Osteoblast (primary cell): ENCODE measurements around the gene NFIA. TPM values are rescaled to one million over a fixed set of nuclear protein-coding genes. Genes with fewer than 3 reads are reported as not detected.

ENCODE experiments used
- DNase-seq: peaks from one replicate; pipeline ENCODE4 v3.0.0; 2011; ENCODE audit warnings: low spot score, mixed read lengths; ENCODE audit not compliant: insufficient read length; ENCODE audit errors: missing footprints
- H2AFZ ChIP-seq: 2 replicates; pipeline ENCODE4 v1.6.0; 2011; ENCODE audit warnings: mild to moderate bottlenecking, low read length
- H3K27ac ChIP-seq: 2 replicates; pipeline ENCODE4 v1.5.1; 2011; ENCODE audit warnings: mild to moderate bottlenecking, low read depth, low read length, moderate library complexity
- H3K27me3 ChIP-seq: 2 replicates; pipeline ENCODE4 v1.6.0; 2012; ENCODE audit warnings: mild to moderate bottlenecking, control low read depth, inconsistent platforms, low read length, moderate library complexity; ENCODE audit not compliant: insufficient read depth
- H3K36me3 ChIP-seq: 2 replicates; pipeline ENCODE4 v1.5.1; 2011; ENCODE audit warnings: mild to moderate bottlenecking, low read length, control low read depth, moderate library complexity; ENCODE audit not compliant: insufficient read depth
- H3K4me1 ChIP-seq: 2 replicates; pipeline ENCODE4 v1.5.1; 2011; ENCODE audit warnings: mild to moderate bottlenecking, low read length, control low read depth, moderate library complexity; ENCODE audit not compliant: insufficient read depth
- H3K4me2 ChIP-seq: 2 replicates; pipeline ENCODE4 v1.6.0; 2011; ENCODE audit warnings: mild to moderate bottlenecking, low read length; ENCODE audit not compliant: insufficient read depth
- H3K4me3 ChIP-seq: fragments of 200-600 bp; sonication (generic); 3 replicates; pipeline ENCODE4 v1.5.1; 2012; ENCODE audit warnings: mild to moderate bottlenecking, low read length, inconsistent platforms; ENCODE audit not compliant: insufficient read depth
- H3K79me2 ChIP-seq: 2 replicates; pipeline ENCODE4 v1.6.0; 2012; ENCODE audit warnings: mild to moderate bottlenecking, low read length, control low read depth, inconsistent platforms; ENCODE audit not compliant: insufficient read depth
- H3K9me3 ChIP-seq: 2 replicates; pipeline ENCODE4 v1.5.1; 2011; ENCODE audit warnings: low read depth, low read length, control low read depth
- H4K20me1 ChIP-seq: 2 replicates; pipeline ENCODE4 v1.6.0; 2012; ENCODE audit warnings: mild to moderate bottlenecking, low read length, control low read depth; ENCODE audit not compliant: insufficient read depth
- total RNA-seq: library from RNA; depleted of rRNA; stranded (reverse); fragments of >200 nt; gene quantifications from 2 replicates; pipeline ENCODE4 v1.2.3, GENCODE V29; 2012
- TF ChIP-seq, protein P1 (sequence below): IDR thresholded peaks from 2 replicates; pipeline ENCODE4 v1.5.1; 2011; ENCODE audit warnings: mild to moderate bottlenecking, low read depth, low read length, moderate library complexity; ENCODE audit errors: extremely low read depth

Gene NFIA
- total RNA-seq, 1 donor, result 7.2 TPM

DNA sequence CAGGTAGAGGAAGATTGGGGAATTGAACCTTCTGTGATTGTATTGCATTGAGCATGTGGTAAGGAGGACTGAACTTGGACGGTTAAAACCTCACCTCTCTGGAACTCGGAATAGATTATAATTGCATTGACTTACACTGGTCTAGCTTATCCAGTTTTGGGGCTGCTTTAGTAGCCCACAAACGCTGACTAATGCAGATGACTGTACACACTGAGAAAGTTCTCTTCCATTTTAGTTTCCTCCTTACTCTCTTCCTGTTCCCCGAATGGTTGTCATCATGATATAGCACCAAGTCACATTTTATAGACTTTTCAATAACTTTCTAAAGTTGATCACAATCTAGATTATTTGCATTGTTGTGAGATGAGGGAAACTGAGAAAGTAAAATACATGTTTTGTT is 78.2 kb downstream of the NFIA start:
- peak; percentile 91 for DNase-seq

DNA sequence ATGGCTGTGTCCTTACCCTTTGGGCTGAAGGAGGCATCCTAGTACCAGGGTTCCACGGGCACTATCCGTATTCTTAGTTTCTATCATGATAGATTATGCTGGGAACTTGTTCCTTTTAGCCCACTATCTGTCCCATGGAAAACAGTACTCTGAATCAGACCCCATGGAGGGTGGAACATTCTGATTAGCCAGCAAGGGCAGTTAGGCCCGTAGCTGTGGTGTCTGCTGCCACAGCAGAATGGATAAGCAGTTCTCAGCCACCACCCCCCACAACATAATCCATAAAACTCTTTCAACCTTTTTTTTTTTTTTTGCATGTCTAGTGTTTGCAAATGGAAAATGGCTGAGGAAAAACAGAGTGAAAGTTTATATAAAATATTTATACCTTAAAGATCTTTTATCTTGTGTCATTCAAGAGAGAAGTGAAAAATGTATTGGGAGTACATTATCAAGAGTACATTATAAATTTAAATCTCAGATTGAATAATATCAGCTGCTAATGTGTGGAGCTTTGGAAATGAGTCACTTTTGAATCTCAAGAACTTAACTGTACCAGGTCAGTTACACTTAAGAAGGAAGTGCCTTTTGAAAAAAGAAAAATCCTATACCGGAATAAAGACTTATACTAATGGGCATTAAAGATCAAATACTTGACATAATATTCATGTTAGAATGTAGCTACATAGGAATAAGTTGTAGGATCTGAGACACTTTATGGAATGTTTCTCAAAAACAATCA is 80.3 kb downstream of the NFIA start:
- Histone ChIP-seq H3K27ac (no peak overlapping the region), H3K79me2 (no peaks in the 10 kb centered on the region), H3K27me3 (no peaks in the 10 kb centered on the region), H3K36me3 (no peaks in the 10 kb centered on the region), H3K4me1 (peaks cover 20% of the 10 kb centered on the region), H3K4me3 (no peak overlapping the region), H2AFZ (no peak overlapping the region), H4K20me1 (no peaks in the 10 kb centered on the region), H3K9me3 (no peaks in the 10 kb centered on the region), H3K4me2 (no peak overlapping the region)
- no peak for DNase-seq
- TF ChIP-seq, protein P1, sequence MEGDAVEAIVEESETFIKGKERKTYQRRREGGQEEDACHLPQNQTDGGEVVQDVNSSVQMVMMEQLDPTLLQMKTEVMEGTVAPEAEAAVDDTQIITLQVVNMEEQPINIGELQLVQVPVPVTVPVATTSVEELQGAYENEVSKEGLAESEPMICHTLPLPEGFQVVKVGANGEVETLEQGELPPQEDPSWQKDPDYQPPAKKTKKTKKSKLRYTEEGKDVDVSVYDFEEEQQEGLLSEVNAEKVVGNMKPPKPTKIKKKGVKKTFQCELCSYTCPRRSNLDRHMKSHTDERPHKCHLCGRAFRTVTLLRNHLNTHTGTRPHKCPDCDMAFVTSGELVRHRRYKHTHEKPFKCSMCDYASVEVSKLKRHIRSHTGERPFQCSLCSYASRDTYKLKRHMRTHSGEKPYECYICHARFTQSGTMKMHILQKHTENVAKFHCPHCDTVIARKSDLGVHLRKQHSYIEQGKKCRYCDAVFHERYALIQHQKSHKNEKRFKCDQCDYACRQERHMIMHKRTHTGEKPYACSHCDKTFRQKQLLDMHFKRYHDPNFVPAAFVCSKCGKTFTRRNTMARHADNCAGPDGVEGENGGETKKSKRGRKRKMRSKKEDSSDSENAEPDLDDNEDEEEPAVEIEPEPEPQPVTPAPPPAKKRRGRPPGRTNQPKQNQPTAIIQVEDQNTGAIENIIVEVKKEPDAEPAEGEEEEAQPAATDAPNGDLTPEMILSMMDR, result no peak

More for the DNA sequence above, 78.2 kb downstream of the NFIA start:
- Histone ChIP-seq H3K4me2 (no peak overlapping the region), H3K27me3 (no peaks in the 10 kb centered on the region), H3K79me2 (no peaks in the 10 kb centered on the region), H3K27ac (peak overlapping the region; percentile 6), H3K4me1 (peaks cover 33% of the 10 kb centered on the region), H2AFZ (no peak overlapping the region), H3K36me3 (no peaks in the 10 kb centered on the region), H3K4me3 (no peak overlapping the region), H3K9me3 (no peaks in the 10 kb centered on the region), H4K20me1 (no peaks in the 10 kb centered on the region)
- TF ChIP-seq, protein P1, result no peak

DNA sequence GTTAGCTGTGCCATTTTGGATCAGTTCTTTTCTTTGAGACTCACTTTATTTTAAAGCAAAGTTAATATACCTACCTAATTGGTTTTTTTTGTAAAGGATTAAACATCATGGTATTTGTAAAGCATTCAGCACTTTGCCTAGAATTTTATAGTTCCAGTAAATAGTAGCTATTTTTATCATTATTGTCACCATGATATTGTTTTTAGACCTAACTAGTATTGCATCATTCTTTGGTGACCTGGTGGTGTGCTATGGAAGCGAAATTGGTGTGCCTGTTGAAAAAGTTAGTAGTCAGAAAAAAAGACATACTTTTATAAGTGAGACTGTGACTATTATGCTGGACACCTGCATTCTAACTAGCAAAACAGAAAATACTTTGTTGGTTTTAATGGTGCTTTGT is 81.0 kb downstream of the NFIA start:
- Histone ChIP-seq H3K4me2 (no peak overlapping the region), H4K20me1 (no peaks in the 10 kb centered on the region), H3K4me1 (peaks cover 15% of the 10 kb centered on the region), H3K36me3 (no peaks in the 10 kb centered on the region), H3K4me3 (no peak overlapping the region), H3K79me2 (no peaks in the 10 kb centered on the region), H3K27ac (no peak overlapping the region), H2AFZ (no peak overlapping the region), H3K9me3 (no peaks in the 10 kb centered on the region), H3K27me3 (no peaks in the 10 kb centered on the region)
- no peak for DNase-seq
- TF ChIP-seq, protein P1, result no peak

DNA sequence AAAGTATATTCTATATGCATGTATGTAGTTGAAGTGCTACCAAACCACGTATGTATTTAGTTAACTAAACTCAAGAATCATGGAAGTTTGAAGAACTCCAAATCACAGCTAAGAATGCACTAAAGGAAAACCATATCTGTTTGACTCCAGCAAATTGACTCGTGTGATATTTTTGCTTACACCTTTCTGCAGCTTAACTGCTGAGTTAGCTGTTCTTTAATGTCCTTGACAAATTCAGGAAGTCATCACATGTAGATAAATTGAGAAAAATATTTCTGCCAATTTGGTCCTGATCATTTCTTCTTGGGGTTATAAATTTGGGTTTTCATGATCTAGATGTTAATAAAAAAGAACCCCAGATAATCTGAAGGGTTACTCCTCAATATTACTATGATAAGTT is 83.0 kb downstream of the NFIA start:
- Histone ChIP-seq H3K9me3 (no peaks in the 10 kb centered on the region), H3K27me3 (no peaks in the 10 kb centered on the region), H2AFZ (no peak overlapping the region), H3K36me3 (no peaks in the 10 kb centered on the region), H3K4me3 (no peak overlapping the region), H3K4me1 (peaks cover 17% of the 10 kb centered on the region), H3K27ac (no peak overlapping the region), H4K20me1 (no peaks in the 10 kb centered on the region), H3K4me2 (no peak overlapping the region), H3K79me2 (no peaks in the 10 kb centered on the region)
- TF ChIP-seq, protein P1, result no peak
- DNase-seq, result no peak
